Mesothelial cell of epicardium (in vitro differentiated cells): ENCODE results near the gene BBLN. TPM values are rescaled to one million over a fixed set of nuclear protein-coding genes. Genes with fewer than 3 reads are reported as not detected.

Experiments used
- DNase-seq, 2 experiments: peaks; one replicate each; pipeline ENCODE4 v3.0.0; 2021; ENCODE audit warnings: low spot score in 2 of 2; ENCODE audit not compliant: unreplicated experiment in 2 of 2
- H3K27ac Mint-ChIP-seq: 2 replicates; pipeline ENCODE4 v1.8.0; 2021; ENCODE audit warnings: mixed read lengths
- H3K27me3 Mint-ChIP-seq: 2 replicates; pipeline ENCODE4 v1.8.0; 2021; ENCODE audit warnings: low read depth, mixed read lengths
- H3K36me3 Mint-ChIP-seq: 2 replicates; pipeline ENCODE4 v1.8.0; 2021; ENCODE audit warnings: mixed read lengths
- H3K4me1 Mint-ChIP-seq: 2 replicates; pipeline ENCODE4 v1.8.0; 2021; ENCODE audit warnings: mixed read lengths
- H3K4me3 Mint-ChIP-seq: 2 replicates; pipeline ENCODE4 v1.8.0; 2021; ENCODE audit warnings: mild to moderate bottlenecking, moderate library complexity, mixed read lengths
- H3K9me3 Mint-ChIP-seq: 2 replicates; pipeline ENCODE4 v1.8.0; 2021; ENCODE audit warnings: mixed read lengths
- total RNA-seq: library from RNA; stranded (reverse); gene quantifications from 3 replicates; pipeline ENCODE4 v1.2.1, GENCODE V29; 2021
- TF ChIP-seq, protein P1 (sequence below): fragments of 200-600 bp; sonication (generic); IDR thresholded peaks from one replicate; pipeline ENCODE4 v1.5.0; 2021; ENCODE audit warnings: antibody characterized with exemption; ENCODE audit not compliant: unreplicated experiment

The BBLN gene
- total RNA-seq, 1 donor from 2014 or later: 64.4 TPM

GRCh38 chr9:128120741-128121465 is 39.2 kb upstream of the BBLN start:
- H3K9me3 Mint-ChIP-seq: no peaks in the 10 kb centered on the region
- H3K27ac Mint-ChIP-seq: no peak overlapping the region
- no peak overlapping the region for H3K4me3 Mint-ChIP-seq
- TF ChIP-seq, protein P1, sequence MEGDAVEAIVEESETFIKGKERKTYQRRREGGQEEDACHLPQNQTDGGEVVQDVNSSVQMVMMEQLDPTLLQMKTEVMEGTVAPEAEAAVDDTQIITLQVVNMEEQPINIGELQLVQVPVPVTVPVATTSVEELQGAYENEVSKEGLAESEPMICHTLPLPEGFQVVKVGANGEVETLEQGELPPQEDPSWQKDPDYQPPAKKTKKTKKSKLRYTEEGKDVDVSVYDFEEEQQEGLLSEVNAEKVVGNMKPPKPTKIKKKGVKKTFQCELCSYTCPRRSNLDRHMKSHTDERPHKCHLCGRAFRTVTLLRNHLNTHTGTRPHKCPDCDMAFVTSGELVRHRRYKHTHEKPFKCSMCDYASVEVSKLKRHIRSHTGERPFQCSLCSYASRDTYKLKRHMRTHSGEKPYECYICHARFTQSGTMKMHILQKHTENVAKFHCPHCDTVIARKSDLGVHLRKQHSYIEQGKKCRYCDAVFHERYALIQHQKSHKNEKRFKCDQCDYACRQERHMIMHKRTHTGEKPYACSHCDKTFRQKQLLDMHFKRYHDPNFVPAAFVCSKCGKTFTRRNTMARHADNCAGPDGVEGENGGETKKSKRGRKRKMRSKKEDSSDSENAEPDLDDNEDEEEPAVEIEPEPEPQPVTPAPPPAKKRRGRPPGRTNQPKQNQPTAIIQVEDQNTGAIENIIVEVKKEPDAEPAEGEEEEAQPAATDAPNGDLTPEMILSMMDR: no peak
- no peaks in the 10 kb centered on the region for H3K27me3 Mint-ChIP-seq
- H3K36me3 Mint-ChIP-seq: peaks cover 5% of the 10 kb centered on the region
- no peak for DNase-seq
- H3K4me1 Mint-ChIP-seq: peaks cover 12% of the 10 kb centered on the region

- no peak overlapping the region for H3K27ac Mint-ChIP-seq
- H3K27me3 Mint-ChIP-seq: no peaks in the 10 kb centered on the region
- no peak overlapping the region for H3K4me3 Mint-ChIP-seq
- no peaks in the 10 kb centered on the region for H3K9me3 Mint-ChIP-seq
- DNase-seq: no peak
- H3K4me1 Mint-ChIP-seq: peaks cover 17% of the 10 kb centered on the region
- TF ChIP-seq, protein P1: no peak
- peaks cover 5% of the 10 kb centered on the region for H3K36me3 Mint-ChIP-seq
Observed at GRCh38 chr9:128121466-128121810, 38.6 kb upstream of the BBLN start.

DNA sequence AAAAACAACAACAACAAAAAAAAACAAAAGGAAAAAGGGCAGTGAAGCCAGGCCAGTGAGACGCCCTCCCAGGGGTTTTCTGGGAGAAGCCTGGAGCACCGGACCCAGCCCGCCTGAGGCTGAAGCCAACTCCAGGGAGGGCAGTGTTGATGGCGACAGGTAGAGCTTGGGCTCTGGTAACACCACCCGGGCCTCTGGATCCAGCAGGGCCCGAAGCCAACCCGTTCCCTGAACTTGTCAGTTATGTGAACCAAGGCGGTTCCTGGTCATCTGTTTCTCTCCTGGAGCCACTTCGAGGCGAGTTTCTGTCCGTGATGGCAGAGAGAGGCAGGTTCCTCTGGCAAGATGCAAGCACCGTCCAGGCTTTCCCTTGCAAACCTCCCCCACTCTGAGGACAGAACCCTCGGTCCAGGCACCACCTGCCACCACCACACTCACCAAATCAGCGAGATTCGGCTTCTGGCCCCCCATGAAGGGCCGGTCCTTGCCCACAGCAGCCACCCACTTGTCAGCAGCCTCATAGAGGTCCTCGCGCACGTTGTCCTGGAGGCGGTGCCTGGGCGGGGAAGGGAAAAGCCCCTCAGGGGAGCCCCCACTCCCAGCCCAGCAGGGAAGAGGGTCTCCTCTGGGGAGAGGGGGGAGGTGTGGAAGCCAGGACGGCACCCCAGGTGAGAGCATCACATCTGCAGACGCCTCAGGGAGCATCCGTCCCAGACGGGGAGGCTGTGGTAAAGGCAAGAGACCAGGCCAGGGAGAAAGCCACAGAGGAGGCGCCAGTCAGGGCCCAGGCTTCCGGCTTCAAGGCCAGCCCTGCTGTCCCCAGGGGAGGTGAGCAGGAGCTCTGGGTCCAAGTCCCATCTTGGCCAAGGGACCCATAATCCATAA is 37.9 kb upstream of the BBLN start:
- no peak for DNase-seq
- H3K36me3 Mint-ChIP-seq: peaks cover 5% of the 10 kb centered on the region
- H3K27ac Mint-ChIP-seq: no peak overlapping the region
- TF ChIP-seq, protein P1: no peak
- peaks cover 17% of the 10 kb centered on the region for H3K4me1 Mint-ChIP-seq
- no peaks in the 10 kb centered on the region for H3K9me3 Mint-ChIP-seq
- no peaks in the 10 kb centered on the region for H3K27me3 Mint-ChIP-seq
- H3K4me3 Mint-ChIP-seq: no peak overlapping the region

DNA sequence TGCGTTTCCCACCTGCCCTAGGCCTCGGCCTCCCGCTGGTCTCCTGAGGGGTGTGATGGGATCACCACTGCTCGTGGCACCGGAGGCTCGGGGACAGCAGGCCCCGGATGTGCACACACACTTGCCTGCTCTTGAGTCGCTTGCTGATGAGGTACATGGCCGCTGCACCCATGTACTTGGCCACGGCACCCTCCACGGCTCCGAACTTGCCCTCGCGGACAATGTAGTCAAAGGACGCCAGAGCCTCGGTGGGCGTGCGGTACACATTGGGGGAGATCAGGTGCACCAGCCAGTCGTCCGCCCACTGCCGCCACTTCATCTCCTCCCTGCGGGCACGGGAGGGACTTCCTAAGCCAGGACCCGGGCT is 37.3 kb upstream of the BBLN start:
- DNase-seq: no peak
- H3K4me3 Mint-ChIP-seq: no peak overlapping the region
- H3K27me3 Mint-ChIP-seq: no peaks in the 10 kb centered on the region
- TF ChIP-seq, protein P1: no peak
- H3K27ac Mint-ChIP-seq: no peak overlapping the region
- H3K36me3 Mint-ChIP-seq: peaks cover 5% of the 10 kb centered on the region
- no peaks in the 10 kb centered on the region for H3K9me3 Mint-ChIP-seq
- peaks cover 14% of the 10 kb centered on the region for H3K4me1 Mint-ChIP-seq

GRCh38 chr9:128123451-128124080 is 36.5 kb upstream of the BBLN start:
- Mint-ChIP-seq H3K4me3 (no peak overlapping the region), H3K27ac (no peak overlapping the region), H3K4me1 (peaks cover 17% of the 10 kb centered on the region), H3K9me3 (no peaks in the 10 kb centered on the region), H3K27me3 (no peaks in the 10 kb centered on the region), H3K36me3 (peaks cover 5% of the 10 kb centered on the region)
- DNase-seq: no peak
- TF ChIP-seq, protein P1: no peak
